ENCODE data around the gene NTSR2.
A peak's percentile ranks its signal among the peaks of the same experiment; 100 is the strongest.

The NTSR2 gene

GRCh38 chr2:11669454-11670291 lies at the start of gene NTSR2:
TSS of gene NTSR2 (minus strand) at chr2:11670195. CDS start at chr2:11670129, 66 bp downstream.
- Histone ChIP-seq H3K4me1 (ENCODE audit: control insufficient read depth in 1 of 2, insufficient read depth in 2 of 2, low read length in 2 of 2) (no peaks in the 10 kb centered on the region), H3K4me3 (ENCODE audit: low read depth in 1 of 2, low read length in 2 of 2) (no peak within 1 kb of the TSS), H3K27me3 (ENCODE audit: control insufficient read depth in 1 of 2, insufficient read depth in 2 of 2, low read length in 2 of 2) (peaks cover 9 to 10% of the 10 kb centered on the region in 2 donors), H3K36me3 (ENCODE audit: control insufficient read depth in 1 of 2, insufficient read depth in 2 of 2, low read length in 2 of 2) (no peaks in the 10 kb centered on the region), H3K27ac (ENCODE audit: low read depth, low read length) (no peak within 1 kb of the TSS), H3K9me3 (ENCODE audit: control insufficient read depth in 1 of 2, low read length in 2 of 2) (no peaks in the 10 kb centered on the region), H3K9ac (ENCODE audit: low read depth in 1 of 2, low read length in 2 of 2) (no peak within 1 kb of the TSS)

GRCh38 chr2:11719230-11719977 lies 49.4 kb upstream of the NTSR2 start:
- peaks cover 6 to 7% of the 10 kb centered on the region in 2 donors for H3K27me3 ChIP-seq (ENCODE audit: control insufficient read depth in 1 of 2, insufficient read depth in 2 of 2, low read length in 2 of 2)
- peak overlapping the region in 1 of 2 donors; percentile 3 for H3K4me3 ChIP-seq (ENCODE audit: low read depth in 1 of 2, low read length in 2 of 2)
- no peak overlapping the region for H3K9ac ChIP-seq (ENCODE audit: low read depth in 1 of 2, low read length in 2 of 2)
- no peak overlapping the region for H3K27ac ChIP-seq (ENCODE audit: low read depth, low read length)
- no peaks in the 10 kb centered on the region for H3K4me1 ChIP-seq (ENCODE audit: control insufficient read depth in 1 of 2, insufficient read depth in 2 of 2, low read length in 2 of 2)
- no peaks in the 10 kb centered on the region for H3K9me3 ChIP-seq (ENCODE audit: control insufficient read depth in 1 of 2, low read length in 2 of 2)
- no peaks in the 10 kb centered on the region for H3K36me3 ChIP-seq (ENCODE audit: control insufficient read depth in 1 of 2, insufficient read depth in 2 of 2, low read length in 2 of 2)

- no peaks in the 10 kb centered on the region for H3K4me1 ChIP-seq (ENCODE audit: control insufficient read depth in 1 of 2, insufficient read depth in 2 of 2, low read length in 2 of 2)
- no peaks in the 10 kb centered on the region for H3K9me3 ChIP-seq (ENCODE audit: control insufficient read depth in 1 of 2, low read length in 2 of 2)
- no peak overlapping the region for H3K27ac ChIP-seq (ENCODE audit: low read depth, low read length)
- H3K4me3 ChIP-seq (ENCODE audit: low read depth in 1 of 2, low read length in 2 of 2) = no peak overlapping the region
- peaks cover 6 to 7% of the 10 kb centered on the region in 2 donors for H3K27me3 ChIP-seq (ENCODE audit: control insufficient read depth in 1 of 2, insufficient read depth in 2 of 2, low read length in 2 of 2)
- no peak overlapping the region for H3K9ac ChIP-seq (ENCODE audit: low read depth in 1 of 2, low read length in 2 of 2)
- H3K36me3 ChIP-seq (ENCODE audit: control insufficient read depth in 1 of 2, insufficient read depth in 2 of 2, low read length in 2 of 2) = no peaks in the 10 kb centered on the region
Observed at GRCh38 chr2:11718606-11719005, 48.6 kb upstream of the NTSR2 start.

GRCh38 chr2:11717623-11718022 lies 47.6 kb upstream of the NTSR2 start:
- Histone ChIP-seq H3K9ac (ENCODE audit: low read depth in 1 of 2, low read length in 2 of 2) (no peak overlapping the region), H3K4me1 (ENCODE audit: control insufficient read depth in 1 of 2, insufficient read depth in 2 of 2, low read length in 2 of 2) (no peaks in the 10 kb centered on the region), H3K4me3 (ENCODE audit: low read depth in 1 of 2, low read length in 2 of 2) (no peak overlapping the region)

GRCh38 chr2:11716689-11717321 lies 46.8 kb upstream of the NTSR2 start:
- peaks cover 4 to 6% of the 10 kb centered on the region in 2 donors for H3K27me3 ChIP-seq (ENCODE audit: control insufficient read depth in 1 of 2, insufficient read depth in 2 of 2, low read length in 2 of 2)
- no peak overlapping the region for H3K27ac ChIP-seq (ENCODE audit: low read depth, low read length)
- H3K36me3 ChIP-seq (ENCODE audit: control insufficient read depth in 1 of 2, insufficient read depth in 2 of 2, low read length in 2 of 2) = no peaks in the 10 kb centered on the region
- H3K9ac ChIP-seq (ENCODE audit: low read depth in 1 of 2, low read length in 2 of 2) = no peak overlapping the region
- H3K9me3 ChIP-seq (ENCODE audit: control insufficient read depth in 1 of 2, low read length in 2 of 2) = no peaks in the 10 kb centered on the region
- H3K4me1 ChIP-seq (ENCODE audit: control insufficient read depth in 1 of 2, insufficient read depth in 2 of 2, low read length in 2 of 2) = no peaks in the 10 kb centered on the region
- no peak overlapping the region for H3K4me3 ChIP-seq (ENCODE audit: low read depth in 1 of 2, low read length in 2 of 2)

More at GRCh38 chr2:11717623-11718022, 47.6 kb upstream of the NTSR2 start:
- Histone ChIP-seq H3K27ac (ENCODE audit: low read depth, low read length) (no peak overlapping the region), H3K36me3 (ENCODE audit: control insufficient read depth in 1 of 2, insufficient read depth in 2 of 2, low read length in 2 of 2) (no peaks in the 10 kb centered on the region), H3K27me3 (ENCODE audit: control insufficient read depth in 1 of 2, insufficient read depth in 2 of 2, low read length in 2 of 2) (peaks cover 6 to 7% of the 10 kb centered on the region in 2 donors), H3K9me3 (ENCODE audit: control insufficient read depth in 1 of 2, low read length in 2 of 2) (no peaks in the 10 kb centered on the region)

- H3K27me3 ChIP-seq (ENCODE audit: control insufficient read depth in 1 of 2, insufficient read depth in 2 of 2, low read length in 2 of 2) = peaks cover 4 to 6% of the 10 kb centered on the region in 2 donors
- no peak overlapping the region for H3K27ac ChIP-seq (ENCODE audit: low read depth, low read length)
- no peak overlapping the region for H3K4me3 ChIP-seq (ENCODE audit: low read depth in 1 of 2, low read length in 2 of 2)
- H3K36me3 ChIP-seq (ENCODE audit: control insufficient read depth in 1 of 2, insufficient read depth in 2 of 2, low read length in 2 of 2) = no peaks in the 10 kb centered on the region
- no peaks in the 10 kb centered on the region for H3K9me3 ChIP-seq (ENCODE audit: control insufficient read depth in 1 of 2, low read length in 2 of 2)
- H3K9ac ChIP-seq (ENCODE audit: low read depth in 1 of 2, low read length in 2 of 2) = no peak overlapping the region
- no peaks in the 10 kb centered on the region for H3K4me1 ChIP-seq (ENCODE audit: control insufficient read depth in 1 of 2, insufficient read depth in 2 of 2, low read length in 2 of 2)
Observed at GRCh38 chr2:11715987-11716652, 46.1 kb upstream of the NTSR2 start.

- no peak overlapping the region for H3K9ac ChIP-seq (ENCODE audit: low read depth in 1 of 2, low read length in 2 of 2)
- no peak overlapping the region for H3K27ac ChIP-seq (ENCODE audit: low read depth, low read length)
- H3K9me3 ChIP-seq (ENCODE audit: control insufficient read depth in 1 of 2, low read length in 2 of 2) = no peaks in the 10 kb centered on the region
- no peaks in the 10 kb centered on the region for H3K36me3 ChIP-seq (ENCODE audit: control insufficient read depth in 1 of 2, insufficient read depth in 2 of 2, low read length in 2 of 2)
- H3K27me3 ChIP-seq (ENCODE audit: control insufficient read depth in 1 of 2, insufficient read depth in 2 of 2, low read length in 2 of 2) = peaks cover 3 to 4% of the 10 kb centered on the region in 2 donors
- H3K4me3 ChIP-seq (ENCODE audit: low read depth in 1 of 2, low read length in 2 of 2) = no peak overlapping the region
- H3K4me1 ChIP-seq (ENCODE audit: control insufficient read depth in 1 of 2, insufficient read depth in 2 of 2, low read length in 2 of 2) = no peaks in the 10 kb centered on the region
Observed at GRCh38 chr2:11713815-11714214, 43.8 kb upstream of the NTSR2 start.

- Histone ChIP-seq H3K36me3 (ENCODE audit: control insufficient read depth in 1 of 2, insufficient read depth in 2 of 2, low read length in 2 of 2) (no peaks in the 10 kb centered on the region), H3K9me3 (ENCODE audit: control insufficient read depth in 1 of 2, low read length in 2 of 2) (no peaks in the 10 kb centered on the region), H3K4me1 (ENCODE audit: control insufficient read depth in 1 of 2, insufficient read depth in 2 of 2, low read length in 2 of 2) (no peaks in the 10 kb centered on the region), H3K4me3 (ENCODE audit: low read depth in 1 of 2, low read length in 2 of 2) (no peak overlapping the region), H3K27ac (ENCODE audit: low read depth, low read length) (no peak overlapping the region), H3K9ac (ENCODE audit: low read depth in 1 of 2, low read length in 2 of 2) (no peak overlapping the region), H3K27me3 (ENCODE audit: control insufficient read depth in 1 of 2, insufficient read depth in 2 of 2, low read length in 2 of 2) (no peaks in the 10 kb centered on the region)
Observed at GRCh38 chr2:11712866-11713265, 42.9 kb upstream of the NTSR2 start.

GRCh38 chr2:11711751-11712150 lies 41.8 kb upstream of the NTSR2 start:
- no peak overlapping the region for H3K4me3 ChIP-seq (ENCODE audit: low read depth in 1 of 2, low read length in 2 of 2)
- no peaks in the 10 kb centered on the region for H3K4me1 ChIP-seq (ENCODE audit: control insufficient read depth in 1 of 2, insufficient read depth in 2 of 2, low read length in 2 of 2)
- H3K27me3 ChIP-seq (ENCODE audit: control insufficient read depth in 1 of 2, insufficient read depth in 2 of 2, low read length in 2 of 2) = no peaks in the 10 kb centered on the region
- H3K36me3 ChIP-seq (ENCODE audit: control insufficient read depth in 1 of 2, insufficient read depth in 2 of 2, low read length in 2 of 2) = no peaks in the 10 kb centered on the region
- H3K9me3 ChIP-seq (ENCODE audit: control insufficient read depth in 1 of 2, low read length in 2 of 2) = no peaks in the 10 kb centered on the region
- no peak overlapping the region for H3K9ac ChIP-seq (ENCODE audit: low read depth in 1 of 2, low read length in 2 of 2)
- H3K27ac ChIP-seq (ENCODE audit: low read depth, low read length) = no peak overlapping the region

All from duodenal mucosa (tissue), 2 donors.